ENCODE results near the gene CTPS2.
"Not testable (repeated sequence)": the region's sequence is repeated elsewhere in the genome, so short reads cannot be mapped to it uniquely, and the experiment has no call there.

CTPS2 gene, protein sequence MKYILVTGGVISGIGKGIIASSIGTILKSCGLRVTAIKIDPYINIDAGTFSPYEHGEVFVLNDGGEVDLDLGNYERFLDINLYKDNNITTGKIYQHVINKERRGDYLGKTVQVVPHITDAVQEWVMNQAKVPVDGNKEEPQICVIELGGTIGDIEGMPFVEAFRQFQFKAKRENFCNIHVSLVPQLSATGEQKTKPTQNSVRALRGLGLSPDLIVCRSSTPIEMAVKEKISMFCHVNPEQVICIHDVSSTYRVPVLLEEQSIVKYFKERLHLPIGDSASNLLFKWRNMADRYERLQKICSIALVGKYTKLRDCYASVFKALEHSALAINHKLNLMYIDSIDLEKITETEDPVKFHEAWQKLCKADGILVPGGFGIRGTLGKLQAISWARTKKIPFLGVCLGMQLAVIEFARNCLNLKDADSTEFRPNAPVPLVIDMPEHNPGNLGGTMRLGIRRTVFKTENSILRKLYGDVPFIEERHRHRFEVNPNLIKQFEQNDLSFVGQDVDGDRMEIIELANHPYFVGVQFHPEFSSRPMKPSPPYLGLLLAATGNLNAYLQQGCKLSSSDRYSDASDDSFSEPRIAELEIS

DNA sequence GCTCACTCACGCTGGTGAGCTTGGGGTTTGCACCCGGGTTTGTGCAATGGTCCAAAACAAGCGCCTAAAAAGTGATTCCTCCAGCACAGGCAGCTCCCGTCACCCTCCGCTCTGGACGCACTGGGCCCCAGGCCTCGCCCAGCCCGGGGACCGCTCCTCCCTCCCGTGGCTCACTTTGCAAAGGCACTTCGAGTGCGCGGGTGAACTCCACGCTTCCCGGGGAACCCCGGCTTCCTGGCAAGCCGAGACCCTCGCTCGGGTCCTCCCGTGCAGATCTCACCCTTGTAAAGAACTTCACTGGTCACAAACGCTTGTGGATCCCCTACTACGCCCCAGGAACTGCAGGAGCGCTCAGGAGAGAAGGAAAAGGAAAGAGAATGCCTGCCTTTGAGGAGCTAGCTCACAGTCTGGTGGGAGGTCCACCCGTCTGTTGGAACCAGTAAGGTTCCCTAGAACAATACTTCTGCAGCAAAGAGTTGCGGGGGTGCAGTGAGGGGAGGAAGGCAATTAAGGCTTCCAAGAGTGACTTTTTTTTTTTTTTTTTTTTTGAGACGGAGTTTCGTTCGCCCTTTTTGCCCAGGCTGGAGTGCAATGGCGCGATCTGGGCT lies at the start of gene CTPS2:
Gene CTPS2, minus strand, starts transcription at position 122 of the 608 bp plus-strand sequence. CDS start 9,767 bp downstream, outside the sequence.
- peak; percentile 46 for DNase-seq (ENCODE audit: low spot score)

DNA sequence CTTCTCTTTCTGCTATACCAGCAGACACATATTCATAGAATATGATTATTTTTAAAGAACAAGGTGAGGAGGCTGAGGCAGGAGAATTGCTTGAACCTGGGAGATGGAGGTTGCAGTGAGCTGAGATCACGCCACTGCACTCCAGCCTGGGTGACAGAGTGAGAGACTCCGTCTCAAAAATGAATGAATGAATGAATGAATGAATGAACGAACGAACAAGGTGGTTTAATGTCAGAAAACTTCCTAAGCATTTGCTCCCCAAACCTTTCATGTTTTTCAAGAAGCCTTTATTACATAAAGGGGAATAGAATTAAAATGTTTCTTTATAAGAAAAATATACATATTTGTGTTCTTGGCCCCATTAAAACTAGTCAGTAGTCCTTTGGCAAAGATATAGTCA lies 49.0 kb upstream of the CTPS2 start:
- DNase-seq (ENCODE audit: low spot score), result not testable (repeated sequence)

DNA sequence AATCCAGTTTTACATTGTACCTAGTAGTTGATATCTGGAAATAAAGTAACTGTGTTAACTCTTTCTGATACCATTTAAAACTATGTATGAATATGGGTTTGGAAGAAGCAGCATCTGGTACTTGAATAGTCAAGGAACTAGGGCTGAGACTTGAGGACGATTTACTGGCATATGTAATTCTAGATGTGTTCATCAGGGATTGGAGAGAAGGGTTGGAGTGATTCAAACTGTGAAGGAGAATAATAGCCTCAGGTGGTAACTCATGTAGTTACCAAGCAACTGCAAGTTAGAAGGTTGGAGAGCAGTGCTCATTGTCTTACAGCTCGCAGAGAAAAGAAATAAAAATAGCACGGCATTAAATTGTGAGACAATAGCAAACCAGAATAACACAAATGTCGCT lies 44.3 kb upstream of the CTPS2 start:
- no peak for DNase-seq (ENCODE audit: low spot score)

DNA sequence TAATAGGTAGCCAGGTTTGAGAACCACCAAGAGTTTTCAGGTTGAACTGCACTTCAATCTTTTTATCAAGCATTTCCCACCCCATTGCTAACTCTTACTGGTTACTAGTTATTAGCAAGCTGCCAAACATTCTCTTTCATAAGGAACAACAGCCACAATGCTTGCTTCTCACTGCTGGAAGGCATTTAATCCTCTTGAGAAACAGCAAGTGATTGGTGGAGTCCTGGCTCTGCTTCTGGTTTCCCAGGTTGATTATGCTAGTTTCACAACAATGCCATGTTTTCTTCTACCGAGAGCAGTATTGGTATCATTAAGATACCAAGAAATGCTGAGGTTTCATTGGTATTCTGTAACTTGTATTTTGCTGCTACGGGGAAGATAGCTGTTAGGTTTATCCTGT lies 41.5 kb upstream of the CTPS2 start:
- peak; percentile 13 for DNase-seq (ENCODE audit: low spot score)

DNA sequence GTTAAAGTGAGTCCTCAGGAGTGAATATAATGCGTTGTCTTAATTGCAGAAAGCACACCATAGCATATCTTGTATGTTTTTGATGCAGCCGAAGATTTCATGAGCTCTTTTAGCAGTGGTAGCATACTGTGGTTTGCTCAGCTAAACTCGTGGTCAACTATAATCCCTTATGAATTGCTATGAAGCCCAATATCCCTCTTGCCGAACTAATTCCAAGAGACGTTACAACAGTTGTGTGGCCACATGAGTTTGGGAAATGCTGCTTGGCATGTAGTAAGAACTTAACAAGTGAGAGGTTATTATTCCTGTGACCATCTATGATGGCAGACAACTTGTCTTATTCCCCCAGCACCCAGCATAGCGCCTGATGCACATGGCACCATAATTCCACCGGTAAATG lies 37.7 kb upstream of the CTPS2 start:
- DNase-seq (ENCODE audit: low spot score), result no peak

DNA sequence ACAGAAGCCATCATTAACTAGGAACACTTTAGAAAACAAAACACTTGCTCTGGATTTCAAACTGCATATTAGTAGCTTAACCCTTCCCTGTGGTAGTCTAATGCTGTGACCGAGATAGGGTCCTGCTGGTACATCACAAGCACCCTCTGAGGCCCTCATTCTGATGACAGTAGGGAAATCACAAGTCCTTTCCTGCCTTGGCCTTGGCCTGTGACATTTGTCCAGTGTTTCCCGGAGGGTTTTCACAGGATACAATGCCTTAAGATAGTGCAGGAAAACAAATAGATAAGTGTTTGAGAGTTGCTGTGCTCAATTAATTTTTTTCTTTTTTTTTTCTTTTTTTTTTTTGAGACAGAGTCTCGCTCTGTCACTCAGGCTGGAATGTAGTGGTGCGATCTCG lies 36.0 kb upstream of the CTPS2 start:
- no peak for DNase-seq (ENCODE audit: low spot score)

DNA sequence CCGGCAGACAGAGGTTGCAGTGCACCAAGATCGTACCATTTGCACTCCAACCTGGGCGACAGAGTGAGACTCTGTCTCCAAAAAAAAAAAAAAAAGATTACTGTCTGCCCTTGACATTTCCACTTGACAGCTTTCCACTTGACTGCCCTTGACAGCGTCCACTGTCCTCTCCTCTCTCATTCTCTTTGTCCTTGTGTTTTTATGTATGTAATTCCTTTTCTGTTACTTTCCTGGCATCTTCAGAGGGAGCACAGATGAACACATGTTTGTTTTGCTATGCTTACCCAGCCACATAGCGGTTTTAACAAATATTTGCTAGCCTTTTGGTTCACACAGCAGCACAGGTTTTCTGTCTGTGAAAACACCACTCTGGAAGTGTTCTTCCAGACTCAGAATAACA lies 33.2 kb upstream of the CTPS2 start:
- no peak for DNase-seq (ENCODE audit: low spot score)

DNA sequence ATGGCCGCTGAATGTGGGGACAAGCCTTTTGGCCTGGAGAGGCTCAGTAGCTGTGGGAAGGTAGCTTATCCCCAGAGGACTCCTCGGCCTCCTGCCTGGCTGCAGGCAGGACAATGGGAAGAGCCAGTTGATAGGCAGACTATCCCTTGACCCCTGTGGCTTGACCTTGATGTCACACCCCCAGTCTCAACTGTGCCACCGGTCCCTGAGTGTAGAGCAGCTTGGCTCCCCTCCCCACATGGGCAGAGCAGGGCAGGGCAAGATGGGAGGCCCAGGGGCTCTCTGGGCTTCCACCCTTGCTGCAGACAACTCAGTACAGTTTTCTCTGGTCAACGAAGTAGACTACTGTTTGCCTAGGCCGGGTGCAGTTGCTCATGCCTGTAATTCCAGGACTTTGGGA lies 32.6 kb upstream of the CTPS2 start:
- no peak for DNase-seq (ENCODE audit: low spot score)

DNA sequence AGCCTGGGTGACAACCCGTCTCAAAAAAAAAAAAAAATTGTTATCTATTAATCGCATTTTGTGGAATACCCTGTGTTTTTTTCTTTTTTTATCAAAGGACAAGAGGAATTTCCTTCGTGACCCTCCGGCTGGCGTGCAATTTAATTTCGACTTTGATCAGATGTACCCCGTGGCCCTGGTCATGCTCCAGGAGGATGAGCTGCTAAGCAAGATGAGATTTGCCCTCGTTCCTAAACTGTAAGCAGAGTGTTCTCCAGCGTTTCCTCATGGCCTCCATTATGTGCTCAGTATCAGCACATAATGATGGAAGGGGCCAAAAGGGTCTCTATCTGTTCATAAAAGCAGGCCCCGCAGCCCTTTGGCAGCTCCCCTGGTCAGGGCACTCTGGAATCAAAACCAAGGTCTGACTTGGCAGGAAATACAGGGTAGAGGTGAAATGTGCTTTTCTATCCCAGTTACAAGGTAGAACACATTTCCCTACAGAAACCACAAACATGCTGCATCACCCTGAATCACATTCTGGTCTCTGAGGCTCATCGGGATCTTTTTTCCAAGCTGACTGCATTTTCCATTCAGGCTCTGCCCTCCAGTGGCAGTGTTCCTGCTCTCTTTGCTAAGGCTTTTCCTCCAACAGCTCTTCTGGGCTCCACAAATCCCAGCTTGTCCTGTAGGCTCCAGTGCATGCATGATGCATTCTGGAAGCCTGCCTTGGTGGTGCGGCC lies 31.3 kb upstream of the CTPS2 start:
- no peak for DNase-seq (ENCODE audit: low spot score)

DNA sequence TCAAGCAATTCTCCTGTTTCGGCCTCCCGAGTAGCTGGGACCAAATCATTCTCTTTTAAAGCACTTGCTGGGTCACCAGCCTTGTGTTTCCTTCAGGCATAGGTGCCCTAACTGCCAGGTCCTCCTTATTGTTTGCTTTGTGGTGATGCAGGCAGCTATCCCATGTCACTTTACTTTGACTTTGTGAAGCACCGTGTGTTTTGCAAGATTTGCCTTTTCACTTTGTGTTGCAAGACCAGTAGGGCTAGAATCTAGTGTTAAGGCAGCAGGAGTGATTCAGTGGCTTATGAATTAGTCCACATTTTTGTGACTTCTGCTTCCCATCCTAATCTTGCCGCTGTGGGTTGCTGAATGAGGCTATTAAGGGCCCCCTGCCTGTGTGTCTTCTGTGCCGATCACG lies 27.1 kb upstream of the CTPS2 start:
- DNase-seq (ENCODE audit: low spot score), result no peak

DNA sequence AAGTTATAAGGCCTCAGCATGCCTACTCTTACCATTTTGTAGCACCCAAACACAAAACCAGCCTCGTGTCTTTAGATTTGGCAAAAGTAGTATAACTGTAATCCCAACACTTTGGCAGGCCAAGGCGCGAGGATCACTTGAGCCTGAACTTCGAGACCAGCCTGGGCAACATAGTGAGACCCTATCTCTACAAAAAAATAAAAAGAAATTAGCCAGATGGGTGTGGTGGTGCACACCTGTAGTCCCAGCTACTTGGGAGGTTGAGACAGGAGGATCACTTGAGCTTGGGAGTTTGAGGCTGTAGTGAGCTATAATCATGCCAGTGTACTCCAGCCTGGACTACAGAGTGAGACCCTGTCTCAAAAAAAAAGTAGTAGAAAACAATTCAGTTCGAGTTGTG lies 24.6 kb upstream of the CTPS2 start:
- no peak for DNase-seq (ENCODE audit: low spot score)

DNA sequence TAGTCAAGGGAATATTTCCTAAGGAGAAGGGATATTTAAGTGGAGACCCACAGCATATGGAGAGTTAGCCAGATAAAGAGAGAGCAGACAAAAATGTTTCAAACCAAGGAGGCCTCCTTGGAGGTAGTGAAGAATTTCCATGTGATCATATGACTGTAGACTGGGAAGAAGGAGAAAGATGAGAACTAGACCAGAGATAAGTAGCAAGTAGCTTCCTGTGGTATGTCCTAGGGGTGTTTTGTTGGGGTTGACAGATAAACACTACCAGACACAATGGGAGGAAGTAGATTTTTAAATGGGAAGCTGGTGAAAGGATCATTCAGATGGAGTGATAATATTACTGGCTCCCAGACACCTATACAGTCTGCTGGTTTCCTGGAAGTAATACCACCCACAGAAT lies 20.5 kb upstream of the CTPS2 start:
- DNase-seq (ENCODE audit: low spot score), result no peak

DNA sequence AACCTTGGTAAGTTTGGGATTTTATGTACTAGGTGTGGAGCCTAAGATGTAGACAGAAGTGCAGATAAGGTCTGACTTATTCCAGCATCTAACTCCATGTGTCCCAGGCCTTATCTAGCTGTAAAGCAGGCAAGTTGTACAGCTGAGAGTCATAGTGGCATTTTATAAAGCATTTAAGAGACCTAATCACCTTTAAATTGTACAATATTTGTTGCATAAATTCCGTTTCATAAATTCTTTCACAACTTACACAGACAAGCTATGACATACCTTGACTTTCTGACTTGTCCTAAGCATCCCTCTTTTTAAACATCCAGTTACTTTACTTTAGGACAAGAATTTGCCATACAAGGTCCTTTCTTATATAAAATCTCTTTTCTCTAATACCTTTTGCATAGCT lies 18.0 kb upstream of the CTPS2 start:
- no peak for DNase-seq (ENCODE audit: low spot score)

DNA sequence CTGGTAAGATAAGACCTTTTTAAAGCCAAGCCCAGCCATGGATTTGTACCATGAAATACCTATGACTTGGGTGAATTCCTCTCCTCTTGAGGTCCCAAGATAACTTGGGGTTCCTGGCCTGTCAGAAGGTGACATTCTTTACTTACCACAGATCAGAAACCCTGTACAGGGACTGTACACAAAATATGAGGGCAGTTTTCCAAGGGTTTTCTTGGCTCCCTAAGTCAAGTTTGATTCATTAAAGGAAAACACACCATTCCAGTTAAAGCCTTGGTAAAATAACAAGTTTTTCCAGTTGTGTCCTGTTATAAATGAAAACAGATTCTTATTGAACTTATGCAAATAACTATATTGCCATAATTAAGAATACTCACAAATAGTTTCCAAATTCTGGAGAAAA lies 15.2 kb upstream of the CTPS2 start:
- DNase-seq (ENCODE audit: low spot score), result no peak

DNA sequence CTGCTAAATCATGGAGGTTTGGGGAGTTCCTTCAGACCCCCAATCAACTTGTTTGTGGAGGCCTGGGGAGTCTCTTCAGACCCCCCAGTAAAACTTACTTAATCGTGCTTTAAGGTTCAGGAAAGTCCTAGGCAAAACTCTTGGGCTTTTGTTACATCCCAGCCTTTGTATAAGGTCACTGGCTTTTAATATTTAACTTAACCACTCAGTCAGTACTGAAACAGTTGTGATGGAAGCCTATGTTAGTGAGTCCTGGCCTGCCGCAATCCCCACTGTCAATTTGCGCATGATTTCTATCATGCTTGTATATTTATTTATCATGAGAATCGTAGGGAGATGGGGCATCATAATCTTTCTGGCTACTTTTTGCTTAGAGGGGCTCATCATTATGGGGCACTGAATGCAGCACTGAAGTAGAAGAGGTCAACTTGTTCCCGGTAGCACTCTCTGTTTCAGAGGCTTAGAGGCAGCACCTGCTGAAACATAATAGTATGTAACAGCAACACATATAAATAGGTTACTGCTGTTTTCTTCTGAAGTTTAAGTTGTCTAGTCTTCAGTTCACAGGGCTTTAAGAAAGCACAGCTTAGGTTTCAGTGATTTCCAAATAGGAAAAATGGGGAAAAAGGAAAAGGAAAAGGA lies 14.0 kb upstream of the CTPS2 start:
- not testable (repeated sequence) for DNase-seq (ENCODE audit: low spot score)

DNA sequence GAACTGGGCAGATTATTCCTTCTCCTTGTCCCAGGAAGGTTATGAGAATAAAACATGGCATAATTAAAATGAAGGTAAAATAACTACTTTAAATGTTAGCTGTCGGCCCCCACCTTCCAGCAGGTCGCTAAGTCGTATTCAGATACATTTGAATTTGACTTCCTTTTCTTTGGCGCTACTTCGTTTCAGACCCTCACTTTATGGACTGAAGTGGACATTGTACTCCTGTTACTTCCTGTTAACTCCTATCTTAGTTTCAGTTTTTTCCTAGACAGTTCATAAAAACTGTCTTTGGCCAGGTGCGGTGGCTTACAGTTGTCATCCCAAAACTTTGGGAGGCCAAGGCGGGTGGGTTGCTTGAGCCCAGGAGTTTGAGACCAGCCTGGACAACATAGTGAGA lies 12.6 kb upstream of the CTPS2 start:
- no peak for DNase-seq (ENCODE audit: low spot score)

DNA sequence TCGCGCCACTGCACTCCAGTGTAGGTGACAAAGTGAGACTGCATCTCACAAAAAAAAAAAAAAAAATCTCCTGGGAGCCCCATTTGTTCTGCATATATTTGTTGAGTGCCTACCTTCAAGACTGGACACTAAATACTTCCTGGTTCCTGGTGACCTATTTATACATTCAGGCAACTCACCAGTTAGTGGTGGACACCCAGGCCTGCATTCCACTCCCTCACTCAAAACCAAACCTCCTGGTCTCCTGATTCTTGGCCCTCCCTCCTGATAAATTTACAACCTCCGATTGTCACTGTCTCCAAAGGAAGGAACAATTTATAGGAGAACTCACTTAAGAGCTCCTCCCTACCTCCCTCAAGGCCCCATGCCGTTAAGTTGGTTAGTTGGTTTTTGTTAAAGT lies 10.0 kb upstream of the CTPS2 start:
- DNase-seq (ENCODE audit: low spot score), result no peak

DNA sequence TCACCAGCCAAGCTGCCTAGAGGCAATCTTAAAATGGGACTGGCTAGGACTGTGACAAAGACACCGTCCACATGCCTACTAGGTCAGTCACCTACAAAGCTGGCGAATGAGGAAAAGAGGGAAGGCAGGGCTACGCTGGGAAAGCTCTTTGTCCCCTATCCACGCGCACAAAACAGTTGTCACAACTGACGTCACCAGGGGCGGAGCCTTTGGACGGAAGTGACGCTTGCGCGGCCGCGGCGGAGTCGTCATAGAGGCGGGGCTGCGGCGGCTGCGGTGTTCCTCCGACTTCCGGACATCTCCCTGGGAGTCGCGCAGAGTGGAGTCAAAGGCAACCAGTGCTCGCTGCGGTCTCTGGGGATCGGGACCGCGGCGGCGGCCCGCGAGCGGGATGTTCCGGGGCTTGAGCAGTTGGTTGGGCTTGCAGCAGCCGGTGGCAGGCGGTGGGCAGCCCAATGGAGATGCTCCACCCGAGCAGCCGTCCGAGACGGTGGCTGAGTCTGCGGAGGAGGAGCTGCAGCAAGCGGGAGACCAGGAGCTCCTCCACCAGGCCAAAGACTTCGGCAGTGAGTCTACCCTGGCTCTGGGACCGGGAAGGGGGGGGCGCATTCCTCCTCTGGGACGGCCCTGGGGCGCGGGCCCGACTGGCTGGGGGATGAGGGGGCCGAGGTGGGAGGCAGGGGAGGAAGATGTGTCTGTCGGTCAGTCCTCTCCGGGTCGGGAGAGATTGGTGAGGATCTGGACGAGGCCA lies 7.0 kb upstream of the CTPS2 start, which contains the start of gene SYAP1:
Gene SYAP1, plus strand, starts transcription at position 279 of the 751 bp plus-strand sequence. Its CDS starts 113 bp downstream, at position 392.
- DNase-seq (ENCODE audit: low spot score), result peak; percentile 66

DNA sequence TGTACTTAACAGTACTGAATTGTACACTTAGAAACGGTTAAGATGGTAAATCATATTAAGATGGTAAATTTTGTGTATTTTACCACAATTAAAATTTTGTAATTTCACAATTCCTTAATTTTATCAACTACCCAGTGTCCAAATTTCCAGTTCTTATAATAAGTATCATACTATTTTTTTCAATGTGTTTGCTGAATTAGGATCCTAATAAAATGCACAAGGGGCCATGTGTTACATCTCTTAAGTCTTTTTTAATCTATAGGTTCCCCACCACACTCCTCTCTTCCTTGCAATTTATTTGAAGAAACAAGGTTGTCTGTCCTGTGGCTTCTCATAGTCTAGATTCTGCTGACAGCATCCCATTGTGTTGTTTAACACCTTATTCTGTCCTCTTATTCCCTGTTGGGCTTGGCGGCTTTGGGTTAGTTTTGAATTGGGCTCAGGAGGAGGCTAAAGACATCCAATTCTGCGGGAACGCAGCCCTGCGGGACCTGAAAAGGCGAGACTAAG lies 6.4 kb upstream of the CTPS2 start:
- no peak for DNase-seq (ENCODE audit: low spot score)

DNA sequence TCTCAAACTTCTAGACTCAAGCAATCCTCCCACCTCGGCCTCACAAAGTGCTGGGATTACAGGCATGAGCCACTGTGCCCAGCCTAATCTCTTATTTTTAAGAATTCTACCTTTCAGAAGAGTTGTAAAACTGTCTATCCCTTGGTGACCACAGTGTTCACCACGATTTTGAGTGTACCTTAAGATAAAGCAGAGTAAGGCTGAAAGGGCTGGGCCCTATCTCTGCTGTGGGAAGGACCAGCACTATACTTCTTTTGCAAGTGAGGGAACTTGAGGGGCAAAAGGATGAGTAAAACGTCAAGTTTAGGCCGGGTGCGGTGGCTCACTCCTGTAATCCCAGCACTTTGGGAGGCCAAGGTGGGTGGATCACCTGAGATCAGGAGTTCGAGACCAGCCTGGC lies 4.0 kb upstream of the CTPS2 start:
- not testable (repeated sequence) for DNase-seq (ENCODE audit: low spot score)

DNA sequence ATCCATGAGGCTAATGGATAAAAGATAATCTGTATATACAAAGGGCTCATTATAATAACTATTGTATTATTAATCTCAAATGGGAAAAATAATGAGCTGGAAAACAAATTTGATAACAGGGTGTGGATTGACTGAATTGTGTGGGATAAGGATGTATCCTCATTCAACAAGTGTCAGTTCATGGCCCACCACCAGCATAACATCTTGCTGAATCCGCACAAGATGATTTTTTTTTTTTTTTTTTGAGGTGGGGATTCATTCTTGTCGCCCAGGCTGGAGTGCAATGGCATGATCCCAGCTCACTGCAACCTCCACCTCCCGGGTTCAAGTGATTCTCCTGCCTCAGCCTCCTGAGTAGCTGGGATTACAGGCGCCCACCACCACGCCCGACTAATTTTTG lies 3.2 kb upstream of the CTPS2 start:
- DNase-seq (ENCODE audit: low spot score), result not testable (repeated sequence)
